Measurements from ENCODE around the gene NELFB. TPM values are rescaled to one million over a fixed set of nuclear protein-coding genes. Genes with fewer than 3 reads are reported as not detected.

Gene NELFB
- total and polyA plus RNA-seq, 9 of the 15 experiments (the other 6 are each of a cell fraction or from before 2014, with no cell fraction given) = 0.24 to 84.0 (median 29.7) TPM

- no peak for TF ChIP-seq TSHZ1 (CRISPR knock-in tag; IDR thresholded peaks at IDR 0.05)
- no peak for TF ChIP-seq ZNF23 (CRISPR knock-in tag; IDR thresholded peaks at IDR 0.05)
- no peak for TF ChIP-seq PHB2 (IDR thresholded peaks at IDR 0.05; ENCODE audit: low read depth)
- no peak for TF ChIP-seq ETS2 (tag; IDR thresholded peaks at IDR 0.05; ENCODE audit: borderline replicate concordance, poor library complexity, severe bottlenecking)
- TF ChIP-seq ZNF507 (tag; conservative IDR thresholded peaks at IDR 0.05) = no peak
- TF ChIP-seq SREBF1 (IDR thresholded peaks at IDR 0.05; ENCODE audit: borderline replicate concordance, low read depth, low read length) = no peak
- TF ChIP-seq RBM25 (IDR thresholded peaks at IDR 0.05; ENCODE audit: low read depth, low read length, severe bottlenecking) = no peak
- no peak for TF ChIP-seq POLR2H (tag; IDR thresholded peaks at IDR 0.05; ENCODE audit: low read depth)
- TF ChIP-seq SAP30 (IDR thresholded peaks at IDR 0.05; ENCODE audit: borderline replicate concordance, insufficient read depth, low read depth, low read length, poor library complexity, severe bottlenecking) = no peak
- TF ChIP-seq PHF20 (IDR thresholded peaks at IDR 0.05; ENCODE audit: partially characterized antibody) = no peak
- 0 out of 2 replicates have a peak, but pooled peaks have one; percentile 20 for TF ChIP-seq MTA1 (IDR thresholded peaks at IDR 0.05; ENCODE audit: borderline replicate concordance)
- TF ChIP-seq DMBX1 (CRISPR knock-in tag; IDR thresholded peaks at IDR 0.05; ENCODE audit: borderline replicate concordance) = no peak
- peak; percentile 52; the same call in 1 of the 2 replicates for TF ChIP-seq USF2 (CRISPR knock-in tag; IDR thresholded peaks at IDR 0.05)
- TF ChIP-seq E2F1 (CRISPR knock-in tag; IDR thresholded peaks at IDR 0.05) = peak; percentile 87
- TF ChIP-seq ZNF511 (CRISPR knock-in tag; IDR thresholded peaks at IDR 0.05) = peak; percentile 57; the same call in 1 of the 2 replicates
- TF ChIP-seq ZNF197 (CRISPR knock-in tag; IDR thresholded peaks at IDR 0.05; ENCODE audit: low read depth) = no peak
- peak; percentile 71 for TF ChIP-seq L3MBTL2 (IDR thresholded peaks at IDR 0.05)
- TF ChIP-seq ZNF551 (CRISPR knock-in tag; IDR thresholded peaks at IDR 0.05) = no peak
- TF ChIP-seq E2F5 (CRISPR knock-in tag; IDR thresholded peaks at IDR 0.05) = no peak
- no peak for TF ChIP-seq SREBF2 (CRISPR knock-in tag; IDR thresholded peaks at IDR 0.05)
- TF ChIP-seq NR2C1 (IDR thresholded peaks at IDR 0.05) = no peak
- TF ChIP-seq NR2C1 (tag; IDR thresholded peaks at IDR 0.05) = no peak
Observed at GRCh38 chr9:137236238-137236935, 18.7 kb upstream of the NELFB start (continued).
